Nephron (organoid): ENCODE measurements around the gene PTPRM.

ENCODE experiments used
- H3K27ac Mint-ChIP-seq, 3 experiments: 2 replicates each; pipeline ENCODE4 v1.8.0; 2020; ENCODE audit warnings: mixed read lengths in 3 of 3, mild to moderate bottlenecking in 2 of 3, moderate library complexity in 1 of 3
- H3K27me3 Mint-ChIP-seq: 2 replicates; pipeline ENCODE4 v1.8.0; 2021; ENCODE audit warnings: low read depth, mild to moderate bottlenecking, moderate library complexity, mixed read lengths
- H3K36me3 Mint-ChIP-seq: 2 replicates; pipeline ENCODE4 v1.8.0; 2020; ENCODE audit warnings: low read depth, mixed read lengths
- H3K4me1 Mint-ChIP-seq: 2 replicates; pipeline ENCODE4 v1.8.0; 2020; ENCODE audit warnings: mixed read lengths
- H3K4me3 Mint-ChIP-seq, 3 experiments: 2 replicates each; pipeline ENCODE4 v1.8.0; 2020; ENCODE audit warnings: mild to moderate bottlenecking in 3 of 3, mixed read lengths in 3 of 3, moderate library complexity in 2 of 3
- H3K9me3 Mint-ChIP-seq: 2 replicates; pipeline ENCODE4 v1.8.0; 2020; ENCODE audit warnings: mixed read lengths
- CTCF ChIP-seq, 3 experiments: fragments of 200-600 bp; sonication (generic); IDR thresholded peaks; one replicate each; pipeline ENCODE4 v1.5.0; 2021; ENCODE audit warnings: antibody characterized with exemption in 3 of 3; ENCODE audit not compliant: unreplicated experiment in 3 of 3

The PTPRM gene

GRCh38 chr18:8001711-8002301, 434.7 kb downstream of the PTPRM start:
- peaks cover 27% of the 10 kb centered on the region for H3K4me1 Mint-ChIP-seq
- H3K27me3 Mint-ChIP-seq: no peaks in the 10 kb centered on the region
- no peaks in the 10 kb centered on the region for H3K36me3 Mint-ChIP-seq
- H3K27ac Mint-ChIP-seq: peak overlapping the region in 2 of 3 experiments; percentile 28 to 71
- no peaks in the 10 kb centered on the region for H3K9me3 Mint-ChIP-seq
- no peak overlapping the region for H3K4me3 Mint-ChIP-seq
- no peak for TF ChIP-seq CTCF (IDR thresholded peaks at IDR 0.05; ENCODE audit: unreplicated experiment in 3 of 3)

- no peaks in the 10 kb centered on the region for H3K9me3 Mint-ChIP-seq
- H3K36me3 Mint-ChIP-seq: no peaks in the 10 kb centered on the region
- peak overlapping the region in 1 of 3 experiments; percentile 6 for H3K4me3 Mint-ChIP-seq
- H3K27me3 Mint-ChIP-seq: no peaks in the 10 kb centered on the region
- peaks cover 33% of the 10 kb centered on the region for H3K4me1 Mint-ChIP-seq
- no peak for TF ChIP-seq CTCF (IDR thresholded peaks at IDR 0.05; ENCODE audit: unreplicated experiment in 3 of 3)
- peak overlapping the region in 2 of 3 experiments; percentile 83 to 85 for H3K27ac Mint-ChIP-seq
These were observed 437.0 kb downstream of the PTPRM start for GRCh38 chr18:8003878-8004675.

- Mint-ChIP-seq H3K27ac (peak overlapping the region in 1 of 3 experiments; percentile 85), H3K36me3 (no peaks in the 10 kb centered on the region), H3K27me3 (no peaks in the 10 kb centered on the region), H3K4me1 (peaks cover 33% of the 10 kb centered on the region), H3K4me3 (no peak overlapping the region), H3K9me3 (no peaks in the 10 kb centered on the region)
- TF ChIP-seq CTCF (IDR thresholded peaks at IDR 0.05; ENCODE audit: unreplicated experiment in 3 of 3): no peak
These were observed 437.7 kb downstream of the PTPRM start for GRCh38 chr18:8004792-8005191.

- H3K4me3 Mint-ChIP-seq: no peak overlapping the region
- H3K9me3 Mint-ChIP-seq: no peaks in the 10 kb centered on the region
- H3K27ac Mint-ChIP-seq: no peak overlapping the region
- H3K36me3 Mint-ChIP-seq: no peaks in the 10 kb centered on the region
- peaks cover 33% of the 10 kb centered on the region for H3K4me1 Mint-ChIP-seq
- TF ChIP-seq CTCF (IDR thresholded peaks at IDR 0.05; ENCODE audit: unreplicated experiment in 3 of 3): no peak
- peaks cover 5% of the 10 kb centered on the region for H3K27me3 Mint-ChIP-seq
These were observed 438.9 kb downstream of the PTPRM start for GRCh38 chr18:8005870-8006569.

GRCh38 chr18:8006979-8007378, 439.9 kb downstream of the PTPRM start:
- Mint-ChIP-seq H3K4me1 (peaks cover 29% of the 10 kb centered on the region), H3K4me3 (no peak overlapping the region)
- no peak for TF ChIP-seq CTCF (IDR thresholded peaks at IDR 0.05; ENCODE audit: unreplicated experiment in 3 of 3)

More at GRCh38 chr18:8006979-8007378, 439.9 kb downstream of the PTPRM start:
- Mint-ChIP-seq H3K27ac (no peak overlapping the region), H3K9me3 (no peaks in the 10 kb centered on the region), H3K36me3 (no peaks in the 10 kb centered on the region), H3K27me3 (peaks cover 5% of the 10 kb centered on the region)
